ENCODE data around the gene SPACA7. TPM values are rescaled to one million over a fixed set of nuclear protein-coding genes. Genes with fewer than 3 reads are reported as not detected.

SPACA7 gene
- total RNA-seq, 3 donors from 2014 or later (not counting 1 experiment from before 2014, with no cell fraction given), result not detected

DNA sequence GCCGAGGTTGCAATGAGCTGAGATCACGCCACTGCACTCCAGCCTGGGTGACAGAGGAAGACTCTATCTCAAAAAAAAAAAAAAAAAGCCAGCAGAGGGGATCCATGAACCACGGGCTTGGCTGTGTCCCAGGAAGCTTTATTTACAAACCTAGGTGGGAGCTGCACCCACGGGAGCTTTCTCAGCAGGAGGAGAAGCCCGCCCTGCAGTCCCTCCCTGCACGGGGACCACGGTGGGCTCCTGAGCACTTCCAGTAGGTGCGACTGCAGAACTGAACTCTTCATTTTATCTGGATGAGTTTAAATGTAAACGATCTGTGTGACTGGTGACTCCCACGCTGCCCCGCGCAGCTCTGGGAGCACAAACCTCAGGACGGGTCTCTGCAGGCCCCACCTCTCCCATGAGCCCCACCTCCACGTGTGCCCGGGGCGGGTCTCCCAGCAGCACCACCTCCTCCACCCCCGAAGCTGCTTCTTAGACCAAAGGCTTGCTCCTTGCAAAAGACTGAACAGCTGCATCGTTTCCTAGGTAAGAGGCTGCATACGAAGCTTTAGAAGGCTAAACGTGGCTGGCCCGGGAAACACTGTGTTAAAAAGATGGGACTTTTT, 66.4 kb downstream of the SPACA7 start:
- Mint-ChIP-seq H3K9me3 (peaks cover 2 to 5% of the 10 kb centered on the region in 2 donors), H3K27me3 (ENCODE audit: low read depth in 2 of 2) (peaks cover 20 to 22% of the 10 kb centered on the region in 2 donors), H3K4me3 (no peak overlapping the region), H3K4me1 (no peaks in the 10 kb centered on the region), H3K36me3 (no peaks in the 10 kb centered on the region), H3K27ac (no peak overlapping the region)
- Histone ChIP-seq H3K27ac (ENCODE audit: low read length) (no peak overlapping the region), H3K27me3 (ENCODE audit: control insufficient read depth, insufficient read depth, low read length) (no peaks in the 10 kb centered on the region), H3K9me3 (ENCODE audit: control insufficient read depth, insufficient read depth, low read length) (no peaks in the 10 kb centered on the region), H3K36me3 (ENCODE audit: control insufficient read depth, insufficient read depth, low read length) (no peaks in the 10 kb centered on the region), H3K4me1 (ENCODE audit: control insufficient read depth, insufficient read depth, low read length) (no peaks in the 10 kb centered on the region), H3K4me3 (ENCODE audit: low read length) (no peak overlapping the region)
- DNase-seq (peak in 1 of 2 donors; percentile 12), ATAC-seq (no peak)
- intact Hi-C loops (cut with micrococcal nuclease), result loop anchor here (10.0 kb wide), 1 partner anchor 968 kb away; no protein-coding TSS in a partner anchor
- TF ChIP-seq, protein P1, sequence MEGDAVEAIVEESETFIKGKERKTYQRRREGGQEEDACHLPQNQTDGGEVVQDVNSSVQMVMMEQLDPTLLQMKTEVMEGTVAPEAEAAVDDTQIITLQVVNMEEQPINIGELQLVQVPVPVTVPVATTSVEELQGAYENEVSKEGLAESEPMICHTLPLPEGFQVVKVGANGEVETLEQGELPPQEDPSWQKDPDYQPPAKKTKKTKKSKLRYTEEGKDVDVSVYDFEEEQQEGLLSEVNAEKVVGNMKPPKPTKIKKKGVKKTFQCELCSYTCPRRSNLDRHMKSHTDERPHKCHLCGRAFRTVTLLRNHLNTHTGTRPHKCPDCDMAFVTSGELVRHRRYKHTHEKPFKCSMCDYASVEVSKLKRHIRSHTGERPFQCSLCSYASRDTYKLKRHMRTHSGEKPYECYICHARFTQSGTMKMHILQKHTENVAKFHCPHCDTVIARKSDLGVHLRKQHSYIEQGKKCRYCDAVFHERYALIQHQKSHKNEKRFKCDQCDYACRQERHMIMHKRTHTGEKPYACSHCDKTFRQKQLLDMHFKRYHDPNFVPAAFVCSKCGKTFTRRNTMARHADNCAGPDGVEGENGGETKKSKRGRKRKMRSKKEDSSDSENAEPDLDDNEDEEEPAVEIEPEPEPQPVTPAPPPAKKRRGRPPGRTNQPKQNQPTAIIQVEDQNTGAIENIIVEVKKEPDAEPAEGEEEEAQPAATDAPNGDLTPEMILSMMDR (IDR thresholded peaks at IDR 0.05), result no peak
- WGBS (ENCODE audit: insufficient coverage), result 64% methylated on average over 21 of the region's 21 CpGs

DNA sequence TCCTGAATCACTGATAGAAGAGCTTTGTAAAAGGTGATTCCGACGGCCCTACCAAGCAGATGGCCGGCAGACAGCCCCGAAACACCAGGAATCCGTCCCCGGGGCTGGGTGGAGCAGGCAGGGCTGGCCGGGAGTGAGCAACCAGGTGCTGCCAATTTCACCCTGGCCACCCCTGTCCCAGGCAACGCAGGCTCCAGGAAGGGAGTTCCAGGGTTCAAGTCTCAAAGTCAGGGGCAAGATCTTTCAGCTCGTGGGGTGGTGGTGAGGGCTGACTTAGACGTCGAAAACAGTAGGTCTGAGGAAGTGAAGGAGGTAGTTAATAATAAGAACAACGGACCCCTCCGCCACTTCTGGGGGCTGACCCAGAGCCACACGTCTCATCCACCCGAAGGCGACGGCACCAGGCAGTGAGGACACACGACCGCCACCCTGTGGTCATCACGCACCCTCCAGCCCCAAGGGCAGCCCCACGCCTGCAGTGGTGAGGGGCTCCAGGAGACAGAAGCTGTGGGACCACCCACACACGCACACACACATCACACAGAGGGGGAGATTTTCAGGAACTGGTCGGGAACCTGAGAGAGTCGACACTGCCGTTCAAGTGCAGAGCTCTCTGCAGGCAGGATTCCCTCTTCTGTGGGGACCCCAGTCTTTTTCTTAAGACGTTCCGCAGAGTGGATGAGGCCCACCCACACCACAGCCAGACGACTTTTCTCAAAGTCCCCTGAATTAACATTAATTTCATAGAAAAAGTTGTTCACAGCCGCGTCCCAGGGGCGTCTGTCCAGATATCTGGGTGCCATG, 67.2 kb downstream of the SPACA7 start:
- H3K4me3 ChIP-seq (ENCODE audit: low read length), result no peak overlapping the region
- TF ChIP-seq, protein P1 (IDR thresholded peaks at IDR 0.05), result no peak
- DNase-seq, result peak in 1 of 2 donors; percentile 11
- Mint-ChIP-seq H3K27ac (no peak overlapping the region), H3K27me3 (ENCODE audit: low read depth in 2 of 2) (peaks cover 20 to 22% of the 10 kb centered on the region in 2 donors), H3K36me3 (no peaks in the 10 kb centered on the region), H3K9me3 (peaks cover 0 to 1% of the 10 kb centered on the region in 2 donors), H3K4me1 (no peaks in the 10 kb centered on the region), H3K4me3 (no peak overlapping the region)
- ATAC-seq, result no peak
- 25% methylated on average over 31 of the region's 31 CpGs for WGBS (ENCODE audit: insufficient coverage)
- H3K9me3 ChIP-seq (ENCODE audit: control insufficient read depth, insufficient read depth, low read length), result no peaks in the 10 kb centered on the region
- H3K4me1 ChIP-seq (ENCODE audit: control insufficient read depth, insufficient read depth, low read length), result no peaks in the 10 kb centered on the region
- no peaks in the 10 kb centered on the region for H3K36me3 ChIP-seq (ENCODE audit: control insufficient read depth, insufficient read depth, low read length)
- intact Hi-C loops (cut with micrococcal nuclease), result loop anchor here (10.0 kb wide), 1 partner anchor 969 kb away; no protein-coding TSS in a partner anchor
- no peak overlapping the region for H3K27ac ChIP-seq (ENCODE audit: low read length)
- no peaks in the 10 kb centered on the region for H3K27me3 ChIP-seq (ENCODE audit: control insufficient read depth, insufficient read depth, low read length)

DNA sequence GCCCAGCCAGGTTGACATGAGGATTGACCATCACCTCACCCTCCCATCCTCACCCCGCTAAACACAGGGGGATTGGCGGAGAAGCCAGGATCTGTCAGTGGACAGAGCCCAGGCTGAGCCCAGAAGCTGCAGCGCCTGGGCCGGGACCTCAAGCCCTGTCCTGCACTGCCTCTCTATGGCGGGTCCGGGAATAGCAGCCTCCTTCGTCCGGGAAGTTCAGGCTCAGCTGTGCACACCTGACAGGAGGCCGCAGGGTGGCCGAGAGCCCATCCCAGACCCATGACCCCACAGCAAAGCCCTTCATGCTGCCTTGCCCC, 67.8 kb downstream of the SPACA7 start:
- peak; percentile 33 to 38 for DNase-seq
- intact Hi-C loops (cut with micrococcal nuclease), result loop anchor here (10.0 kb wide), 1 partner anchor 969 kb away; no protein-coding TSS in a partner anchor
- Histone ChIP-seq H3K4me3 (ENCODE audit: low read length) (no peak overlapping the region), H3K27me3 (ENCODE audit: control insufficient read depth, insufficient read depth, low read length) (no peaks in the 10 kb centered on the region), H3K4me1 (ENCODE audit: control insufficient read depth, insufficient read depth, low read length) (no peaks in the 10 kb centered on the region), H3K36me3 (ENCODE audit: control insufficient read depth, insufficient read depth, low read length) (no peaks in the 10 kb centered on the region), H3K9me3 (ENCODE audit: control insufficient read depth, insufficient read depth, low read length) (no peaks in the 10 kb centered on the region), H3K27ac (ENCODE audit: low read length) (no peak overlapping the region)
- TF ChIP-seq, protein P1 (IDR thresholded peaks at IDR 0.05), result peak; percentile 53
- Mint-ChIP-seq H3K4me1 (no peaks in the 10 kb centered on the region), H3K9me3 (no peaks in the 10 kb centered on the region), H3K4me3 (no peak overlapping the region), H3K27me3 (ENCODE audit: low read depth in 2 of 2) (peaks cover 20 to 22% of the 10 kb centered on the region in 2 donors), H3K36me3 (no peaks in the 10 kb centered on the region), H3K27ac (no peak overlapping the region)
- WGBS (ENCODE audit: insufficient coverage), result 5% methylated on average over 10 of the region's 10 CpGs
- ATAC-seq, result peak in 2 of 3 donors; percentile 40 to 78
